ENCODE data around the gene CDC14A.
"Not testable (repeated sequence)": the region's sequence is repeated elsewhere in the genome, so short reads cannot be mapped to it uniquely, and the experiment has no call there.

Gene CDC14A

DNA sequence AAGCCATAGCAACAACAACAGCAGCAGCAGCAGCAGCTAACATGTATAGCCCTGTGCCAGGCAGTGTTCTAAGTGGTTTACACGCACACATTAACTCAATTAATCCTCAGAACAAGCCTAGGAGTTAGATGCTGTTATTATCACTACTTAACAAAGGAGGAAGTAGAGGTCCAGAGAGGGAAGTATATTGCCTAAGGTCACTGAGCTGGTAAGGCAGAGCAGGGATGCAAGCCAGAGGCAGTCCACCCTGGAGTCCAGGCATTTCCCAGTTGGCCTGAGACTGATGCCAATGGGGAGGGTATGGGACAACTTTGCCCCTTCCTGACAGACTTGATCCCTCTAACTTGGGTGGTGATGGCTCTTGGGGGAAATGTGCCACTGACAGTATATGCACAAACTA lies 6.8 kb downstream of the CDC14A start:
- in situ Hi-C loops (cut with HindIII; ENCODE audit: low pct_unique_long_range_greater_than_20kb, low sequenced_read_pairs): no loop called here
- DNase-seq (ENCODE audit: low read depth in 1 of 2, low spot score in 1 of 2): no peak
- no peak for TF ChIP-seq JUND (IDR thresholded peaks at IDR 0.05; ENCODE audit: low read depth)

DNA sequence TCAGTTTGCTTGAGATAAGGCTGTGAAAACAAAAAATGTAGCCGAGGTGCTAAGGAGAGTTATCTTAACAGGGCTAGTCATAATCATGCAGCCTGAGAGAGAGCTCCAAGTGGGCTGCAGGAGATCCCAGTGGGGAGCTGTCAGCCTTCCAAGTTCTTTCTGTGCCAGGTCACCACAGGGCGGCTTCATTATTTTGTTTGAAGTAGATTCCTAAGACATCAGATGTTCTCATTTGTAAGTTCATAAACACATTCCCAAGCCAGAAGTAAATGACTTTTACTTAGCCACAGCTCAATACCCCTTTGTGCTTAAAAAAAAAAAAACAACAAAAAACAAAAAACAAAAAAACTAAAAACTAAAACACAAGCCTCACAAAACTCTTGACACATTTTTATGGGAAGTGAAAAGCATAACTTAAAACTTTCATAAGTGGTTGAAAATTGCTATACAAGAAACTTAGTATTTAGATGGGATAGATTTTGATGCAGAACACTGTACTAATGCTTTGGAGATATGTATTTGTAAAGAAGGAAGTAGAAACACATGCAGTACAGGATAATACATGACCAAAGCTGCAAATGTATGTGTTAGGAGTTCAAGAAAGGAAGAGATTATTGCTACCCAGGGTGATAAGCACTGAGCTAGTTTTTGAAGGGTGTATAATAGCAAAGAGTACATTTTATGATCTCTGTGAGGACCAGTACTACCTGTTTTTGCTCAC lies 8.6 kb downstream of the CDC14A start:
- no peak for TF ChIP-seq JUND (IDR thresholded peaks at IDR 0.05; ENCODE audit: low read depth)
- in situ Hi-C loops (cut with HindIII; ENCODE audit: low pct_unique_long_range_greater_than_20kb, low sequenced_read_pairs): no loop called here
- DNase-seq (ENCODE audit: low read depth in 1 of 2, low spot score in 1 of 2): no peak

DNA sequence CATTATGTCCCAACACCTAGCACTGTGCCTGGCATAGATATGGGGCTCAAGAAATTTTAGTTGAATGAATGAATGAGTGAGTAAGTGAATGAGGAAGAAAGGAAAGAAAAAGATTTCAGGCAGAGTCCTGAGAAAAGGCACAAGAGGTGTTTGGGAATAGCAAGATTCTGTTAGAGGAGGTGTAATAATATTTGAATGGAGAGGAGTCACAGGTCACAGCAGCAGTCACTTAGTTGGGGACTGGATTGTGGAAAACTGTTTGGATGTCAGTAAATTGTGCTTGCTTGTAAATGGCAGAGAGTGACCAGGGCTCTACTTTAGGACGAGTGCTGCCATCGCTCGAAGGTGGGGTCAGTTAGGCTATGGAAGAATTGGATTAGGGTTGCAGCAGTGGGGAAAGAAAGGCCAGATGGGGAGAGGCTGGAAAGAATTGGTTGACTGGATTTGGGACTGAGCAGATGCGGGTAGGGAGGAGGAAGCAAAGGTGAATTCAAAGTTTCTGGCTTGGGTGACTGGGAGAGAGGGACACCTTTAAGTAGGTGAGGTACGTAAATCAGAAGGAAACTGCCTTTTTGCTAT lies 9.3 kb downstream of the CDC14A start:
- no peak for DNase-seq (ENCODE audit: low read depth in 1 of 2, low spot score in 1 of 2)
- in situ Hi-C loops (cut with HindIII; ENCODE audit: low pct_unique_long_range_greater_than_20kb, low sequenced_read_pairs): no loop called here
- TF ChIP-seq JUND (IDR thresholded peaks at IDR 0.05; ENCODE audit: low read depth): no peak

DNA sequence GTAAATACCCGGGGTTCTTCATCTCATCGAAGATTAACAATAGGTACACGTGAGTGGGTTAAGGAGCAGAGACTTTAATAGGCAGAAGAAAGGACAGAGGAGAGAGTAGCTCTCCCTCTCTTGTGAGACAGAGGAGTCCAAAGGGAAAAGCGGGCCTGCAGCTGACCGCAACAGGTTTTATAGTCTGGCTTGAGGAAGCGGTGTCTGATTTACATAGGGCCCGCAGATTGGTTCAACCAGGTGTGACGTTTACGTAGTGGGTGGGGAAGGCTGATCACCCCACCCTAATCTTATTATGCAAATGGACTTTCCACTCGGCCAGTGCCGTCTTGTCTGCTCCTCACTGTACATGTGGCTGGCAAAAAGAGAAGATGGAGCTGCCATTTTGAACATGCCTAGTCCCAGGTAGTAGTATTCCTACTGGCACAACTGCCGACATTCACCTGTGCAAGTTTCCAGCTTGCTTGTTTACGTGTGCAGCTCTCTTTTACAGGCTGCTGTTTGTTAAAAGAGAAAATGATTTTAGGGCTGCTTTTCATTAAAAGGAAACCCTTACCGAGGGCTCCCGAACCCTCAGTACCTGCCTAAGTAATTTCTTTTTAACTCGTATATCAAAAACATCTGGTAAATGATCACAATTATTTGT lies 10.6 kb downstream of the CDC14A start:
- peak in 1 of 2 experiments; percentile 36 for DNase-seq (ENCODE audit: low read depth in 1 of 2, low spot score in 1 of 2)
- in situ Hi-C loops (cut with HindIII; ENCODE audit: low pct_unique_long_range_greater_than_20kb, low sequenced_read_pairs): no loop called here
- no peak for TF ChIP-seq JUND (IDR thresholded peaks at IDR 0.05; ENCODE audit: low read depth)

DNA sequence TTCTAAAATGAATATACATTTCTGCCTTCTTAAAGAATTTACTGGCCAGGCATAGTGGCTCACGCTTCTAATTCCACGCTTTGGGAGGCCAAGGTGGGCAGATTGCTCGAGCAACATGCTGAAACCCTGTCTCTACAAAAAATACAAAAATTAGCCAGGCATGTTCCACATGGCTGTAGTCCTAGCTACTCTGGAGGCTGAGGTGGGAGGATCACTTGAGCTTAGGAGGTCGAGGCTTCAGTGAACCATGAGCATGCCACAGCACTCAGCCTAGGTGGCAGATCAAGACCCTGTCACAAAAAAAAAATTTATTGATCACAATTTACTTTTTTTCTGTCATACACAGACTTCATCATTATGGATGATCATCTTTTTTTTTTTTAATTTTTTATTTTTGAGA lies 11.5 kb downstream of the CDC14A start:
- TF ChIP-seq JUND (IDR thresholded peaks at IDR 0.05; ENCODE audit: low read depth): no peak
- DNase-seq (ENCODE audit: low read depth in 1 of 2, low spot score in 1 of 2): no peak
- in situ Hi-C loops (cut with HindIII; ENCODE audit: low pct_unique_long_range_greater_than_20kb, low sequenced_read_pairs): no loop called here

DNA sequence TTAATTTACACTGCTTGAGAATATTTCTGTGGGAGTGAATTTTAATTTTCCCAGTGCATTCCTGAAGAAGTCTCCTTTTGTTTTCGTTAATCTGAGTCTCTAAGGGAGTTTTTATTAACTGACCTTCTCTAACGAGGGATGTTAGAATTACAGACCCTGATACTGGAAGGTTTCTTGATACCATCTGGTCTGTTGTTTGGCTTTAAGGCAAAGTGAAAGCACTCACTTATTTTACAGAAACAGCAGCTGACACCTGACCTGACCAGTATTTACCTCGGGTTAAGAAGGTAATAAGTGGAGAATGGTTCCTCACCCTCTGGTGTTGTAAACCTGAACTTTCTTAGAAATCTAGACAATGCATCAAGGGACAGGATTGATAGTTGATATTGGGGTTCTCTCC lies 12.4 kb downstream of the CDC14A start:
- DNase-seq (ENCODE audit: low read depth in 1 of 2, low spot score in 1 of 2): no peak

DNA sequence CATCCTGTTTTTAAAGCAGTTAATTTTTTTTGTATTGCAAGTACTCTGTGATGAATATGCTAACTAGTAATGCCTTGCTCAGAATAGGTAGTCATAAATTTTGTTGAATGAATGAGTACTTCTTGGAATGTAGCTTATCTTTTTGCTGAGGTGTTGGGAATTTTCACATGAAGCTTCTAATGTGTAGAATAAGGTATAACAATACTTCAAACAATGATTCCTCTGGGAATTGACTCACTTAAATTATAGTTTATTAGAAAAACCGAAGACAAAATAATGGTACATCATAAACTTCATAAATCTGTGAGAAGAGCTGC lies 13.9 kb downstream of the CDC14A start:
- in situ Hi-C loops (cut with HindIII; ENCODE audit: low pct_unique_long_range_greater_than_20kb, low sequenced_read_pairs): no loop called here
- DNase-seq (ENCODE audit: low read depth in 1 of 2, low spot score in 1 of 2): no peak
- no peak for TF ChIP-seq JUND (IDR thresholded peaks at IDR 0.05; ENCODE audit: low read depth)

More for the DNA sequence above, 12.4 kb downstream of the CDC14A start:
- TF ChIP-seq JUND (IDR thresholded peaks at IDR 0.05; ENCODE audit: low read depth): no peak
- in situ Hi-C loops (cut with HindIII; ENCODE audit: low pct_unique_long_range_greater_than_20kb, low sequenced_read_pairs): no loop called here

DNA sequence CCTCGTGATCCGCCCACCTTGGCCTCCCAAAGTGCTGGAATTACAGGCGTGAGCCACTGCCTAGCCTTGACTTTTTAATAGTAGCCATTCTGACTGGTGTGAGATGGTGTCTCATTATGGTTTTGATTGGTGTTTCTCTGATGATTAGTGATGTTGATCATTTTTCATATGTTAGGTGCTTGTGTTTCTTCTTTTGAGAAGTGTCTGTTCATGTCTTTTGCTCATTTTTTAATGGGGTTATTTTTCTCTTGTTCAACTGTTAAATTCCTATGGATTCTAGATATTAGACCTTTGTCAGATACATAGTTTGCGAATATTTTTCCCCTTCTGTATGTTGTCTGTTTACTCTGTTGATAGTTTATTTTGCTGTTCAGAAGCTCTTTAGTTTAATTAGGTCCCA lies 17.0 kb downstream of the CDC14A start:
- DNase-seq (ENCODE audit: low read depth in 1 of 2, low spot score in 1 of 2); in situ Hi-C loops (cut with HindIII; ENCODE audit: low pct_unique_long_range_greater_than_20kb, low sequenced_read_pairs): not testable (repeated sequence)

DNA sequence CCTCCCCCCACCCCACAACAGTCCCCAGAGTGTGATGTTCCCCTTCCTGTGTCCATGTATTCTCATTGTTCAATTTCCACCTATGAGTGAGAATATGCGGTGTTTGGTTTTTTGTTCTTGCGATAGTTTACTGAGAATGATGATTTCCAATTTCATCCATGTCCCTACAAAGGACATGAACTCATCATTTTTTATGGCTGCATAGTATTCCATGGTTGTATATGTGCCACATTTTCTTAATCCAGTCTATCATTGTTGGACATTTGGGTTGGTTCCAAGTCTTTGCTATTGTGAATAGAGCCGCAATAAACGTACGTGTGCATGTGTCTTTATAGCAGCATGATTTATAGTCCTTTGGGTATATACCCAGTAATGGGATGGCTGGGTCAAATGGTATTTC lies 21.6 kb downstream of the CDC14A start:
- DNase-seq (ENCODE audit: low read depth in 1 of 2, low spot score in 1 of 2); in situ Hi-C loops (cut with HindIII; ENCODE audit: low pct_unique_long_range_greater_than_20kb, low sequenced_read_pairs): not testable (repeated sequence)

DNA sequence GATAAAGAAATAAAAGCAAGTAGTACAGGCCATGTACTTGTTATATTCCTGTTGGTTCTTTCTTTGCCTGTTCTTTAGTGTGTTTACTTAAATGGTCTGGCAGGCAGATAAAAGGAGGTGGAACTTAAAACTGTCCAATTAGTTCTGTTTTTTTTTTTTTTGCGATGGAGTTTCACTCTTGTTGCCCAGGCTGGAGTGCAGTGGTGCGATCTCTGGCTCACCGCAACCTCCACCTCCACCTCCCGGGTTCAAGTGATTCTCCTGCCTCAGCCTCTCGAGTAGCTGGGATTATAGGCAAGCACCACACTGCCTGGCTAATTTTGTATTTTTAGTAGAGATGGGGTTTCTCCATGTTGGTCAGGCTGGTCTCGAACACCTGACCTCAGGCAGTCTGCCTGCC lies 24.6 kb downstream of the CDC14A start:
- DNase-seq (ENCODE audit: low read depth in 1 of 2, low spot score in 1 of 2); in situ Hi-C loops (cut with HindIII; ENCODE audit: low pct_unique_long_range_greater_than_20kb, low sequenced_read_pairs): not testable (repeated sequence)

DNA sequence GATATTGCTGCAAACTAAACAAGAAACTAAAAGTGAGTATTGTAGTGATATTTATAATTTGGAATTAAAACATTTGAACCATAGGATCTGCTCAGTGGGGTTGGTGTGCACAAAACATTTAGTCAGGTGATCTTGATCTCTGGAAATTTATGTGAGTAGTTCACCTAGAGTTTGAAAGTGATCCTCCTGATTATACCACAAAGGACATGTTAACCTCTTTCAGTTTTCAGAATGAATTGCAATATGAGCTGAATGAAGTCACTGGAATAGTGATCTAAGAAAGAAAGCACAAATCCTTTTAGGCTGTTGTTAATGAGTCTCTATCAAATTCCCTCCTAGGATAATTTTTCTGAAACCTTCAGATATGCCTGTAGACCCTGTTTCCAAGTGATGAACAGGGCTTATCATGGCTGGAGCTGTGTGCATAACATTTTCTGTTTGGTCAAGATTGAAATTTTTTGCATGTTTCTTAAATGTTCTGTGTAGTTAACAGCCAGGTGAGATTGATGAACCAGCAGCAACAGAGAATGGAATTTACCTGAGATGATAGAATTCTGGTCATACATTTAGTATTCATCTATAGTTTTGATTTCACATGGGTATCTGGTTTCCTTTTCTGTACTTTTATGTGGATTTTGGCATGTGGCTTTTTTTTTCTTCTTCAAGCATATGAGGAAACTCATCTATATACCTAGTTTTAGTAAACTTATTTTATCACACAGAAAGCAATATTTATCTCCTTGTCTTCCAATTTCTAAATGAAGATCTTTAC lies 25.5 kb downstream of the CDC14A start:
- in situ Hi-C loops (cut with HindIII; ENCODE audit: low pct_unique_long_range_greater_than_20kb, low sequenced_read_pairs): no loop called here
- DNase-seq (ENCODE audit: low read depth in 1 of 2, low spot score in 1 of 2): no peak
- TF ChIP-seq JUND (IDR thresholded peaks at IDR 0.05; ENCODE audit: low read depth): no peak

DNA sequence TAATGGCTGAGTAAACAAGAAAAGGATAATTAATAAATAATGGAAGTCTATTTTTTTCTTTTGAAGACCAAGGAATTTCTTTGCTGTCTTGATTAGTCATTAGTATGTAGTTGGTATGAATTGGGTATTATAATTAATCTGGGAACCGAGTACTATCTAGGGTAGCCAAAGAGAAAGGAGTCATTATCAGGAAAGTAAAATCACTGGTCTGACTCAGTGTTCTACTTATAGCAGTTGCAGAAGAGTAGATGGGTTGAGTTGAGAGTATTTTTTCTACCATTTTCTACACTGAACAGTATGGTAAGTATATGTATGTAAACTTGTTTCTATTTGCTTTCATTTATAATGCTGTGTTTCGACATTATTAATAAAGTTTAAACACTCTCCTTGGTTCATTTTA lies 26.6 kb downstream of the CDC14A start:
- no peak for TF ChIP-seq JUND (IDR thresholded peaks at IDR 0.05; ENCODE audit: low read depth)
- in situ Hi-C loops (cut with HindIII; ENCODE audit: low pct_unique_long_range_greater_than_20kb, low sequenced_read_pairs): no loop called here

DNA sequence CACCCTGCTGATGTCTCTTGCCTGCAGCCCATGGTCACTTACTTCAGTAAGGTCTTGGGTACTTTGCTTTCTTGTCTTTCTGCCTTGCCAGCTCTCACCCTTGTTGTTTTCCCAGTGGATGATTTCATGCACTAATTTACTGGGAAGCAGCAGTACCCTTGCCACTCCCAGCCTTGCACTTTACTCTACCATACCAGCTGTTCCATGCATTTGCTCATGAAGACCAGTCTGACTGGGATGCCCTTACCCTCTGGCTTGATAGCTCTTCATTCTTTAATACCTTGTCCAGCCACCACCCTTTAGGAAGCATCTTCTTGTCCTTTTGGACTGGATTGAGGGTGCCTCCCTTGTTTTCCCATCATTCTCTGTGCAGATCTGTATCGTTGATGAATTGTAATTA lies 28.3 kb downstream of the CDC14A start:
- TF ChIP-seq JUND (IDR thresholded peaks at IDR 0.05; ENCODE audit: low read depth): no peak
- in situ Hi-C loops (cut with HindIII; ENCODE audit: low pct_unique_long_range_greater_than_20kb, low sequenced_read_pairs): no loop called here
- DNase-seq (ENCODE audit: low read depth in 1 of 2, low spot score in 1 of 2): no peak

More for the DNA sequence above, 26.6 kb downstream of the CDC14A start:
- DNase-seq (ENCODE audit: low read depth in 1 of 2, low spot score in 1 of 2): no peak

Data from T47D (cell line).